CD4-positive, alpha-beta T cell (primary cell): ENCODE data around the gene OSBPL7. TPM values are rescaled to one million over a fixed set of nuclear protein-coding genes. Genes with fewer than 3 reads are reported as not detected.

ENCODE experiments used
- ATAC-seq: fragments of 200-7000 bp; cut with Tn5 transposase; one replicate; pipeline ENCODE4 v1.10.0; 2022; ENCODE audit warnings: mild to moderate bottlenecking; ENCODE audit not compliant: poor library complexity
- CTCF ChIA-PET: fragments of 350-600 bp; sonication (Branson Sonifier 250); formaldehyde crosslinking; loops from one replicate; lab custom pipeline; 2021; ENCODE audit warnings: antibody characterized with exemption, inconsistent platforms; lab: Charles Lee
- POLR2A ChIA-PET: fragments of 350-600 bp; sonication (Branson Sonifier 250); formaldehyde crosslinking; loops from one replicate; lab custom pipeline; 2021; ENCODE audit warnings: antibody characterized with exemption, inconsistent platforms; lab: Charles Lee
- DNase-seq, 14 experiments: peaks; one replicate each; pipeline ENCODE4 v3.0.0-alpha.2; 2013 to 2020; ENCODE audit warnings: mixed read lengths in 2 of 14
- H3K27ac ChIP-seq, 2 donors: one replicate each; pipeline versions ENCODE4 v1.5.1 to v1.7.0; 2013; ENCODE audit warnings: low read length in 2 of 2, low read depth in 1 of 2, mild to moderate bottlenecking in 1 of 2
- H3K27me3 ChIP-seq, 2 experiments: 1 replicate in 1 of 2; 2 replicates in 1 of 2; pipeline versions ENCODE4 v1.6.1 to v1.7.0; 2013; ENCODE audit warnings: low read length in 2 of 2, control low read depth in 1 of 2, mild to moderate bottlenecking in 1 of 2, moderate library complexity in 1 of 2; ENCODE audit not compliant: insufficient read depth in 2 of 2, control insufficient read depth in 1 of 2
- H3K36me3 ChIP-seq: one replicate; pipeline ENCODE4 v1.6.1; 2013; ENCODE audit warnings: low read length, control low read depth; ENCODE audit not compliant: insufficient read depth
- H3K4me1 ChIP-seq: one replicate; pipeline ENCODE4 v1.6.1; 2013; ENCODE audit warnings: low read length, control low read depth; ENCODE audit not compliant: insufficient read depth
- H3K4me3 ChIP-seq: one replicate; pipeline ENCODE4 v1.5.1; 2013; ENCODE audit warnings: mild to moderate bottlenecking, low read length, moderate library complexity
- H3K9me3 ChIP-seq, 2 experiments: 1 replicate in 1 of 2; 2 replicates in 1 of 2; pipeline versions ENCODE4 v1.6.1 to v1.7.0; 2013; ENCODE audit warnings: low read length in 2 of 2, mild to moderate bottlenecking in 2 of 2, control low read depth in 1 of 2, moderate library complexity in 1 of 2; ENCODE audit not compliant: control insufficient read depth in 1 of 2, insufficient read depth in 1 of 2
- H3K27ac Mint-ChIP-seq: one replicate; pipeline ENCODE4 v1.8.0; 2020; ENCODE audit warnings: mixed read lengths
- H3K27me3 Mint-ChIP-seq: one replicate; pipeline ENCODE4 v1.8.0; 2021; ENCODE audit warnings: mixed read lengths
- H3K36me3 Mint-ChIP-seq: one replicate; pipeline ENCODE4 v1.8.0; 2021; ENCODE audit warnings: low read depth, mixed read lengths
- H3K4me1 Mint-ChIP-seq: one replicate; pipeline ENCODE4 v1.8.0; 2021; ENCODE audit warnings: low read depth, mixed read lengths
- H3K4me3 Mint-ChIP-seq: one replicate; pipeline ENCODE4 v1.8.0; 2020; ENCODE audit warnings: mild to moderate bottlenecking, mixed read lengths
- H3K9me3 Mint-ChIP-seq: one replicate; pipeline ENCODE4 v1.8.0; 2020; ENCODE audit warnings: mixed read lengths
- CTCF ChIP-seq: fragments of 200-600 bp; IDR thresholded peaks from one replicate; pipeline ENCODE4 v1.8.0; 2022; ENCODE audit warnings: antibody characterized with exemption, mild to moderate bottlenecking
- intact Hi-C, 2 experiments: fragments of 100-400 bp; cut with DNase I in 1 of 2; cut with micrococcal nuclease in 1 of 2; formaldehyde crosslinking; loops; one replicate each; pipeline versions ENCODE4 v1.15.1 to v1.9.0; 2023 to 2025; cut with DNase I, micrococcal nuclease
- total RNA-seq, 174 experiments: library from RNA in 2 of 174; stranded (reverse) in 2 of 174; gene quantifications; one replicate each; pipeline ENCODE4 v1.2.3 and lab custom pipeline; 2021 to 2026

The OSBPL7 gene
- total RNA-seq, 2 experiments from 2014 or later = 30.1 to 30.8 TPM

- no peak overlapping the region for H3K27ac ChIP-seq
- CTCF ChIA-PET = interaction anchor here (1.0 kb wide), 1 partner anchor 30 kb away, joined by 3 read pairs; the partner anchor contains the start of gene SCRN2
Measured at GRCh38 chr17:47810901-47811635, 10.5 kb downstream of the OSBPL7 start.

GRCh38 chr17:47810200-47810821 lies 11.3 kb downstream of the OSBPL7 start:
- H3K4me3 Mint-ChIP-seq = no peak overlapping the region
- Histone ChIP-seq H3K4me1 (peaks cover 5% of the 10 kb centered on the region), H3K27me3 (no peaks in the 10 kb centered on the region), H3K4me3 (no peak overlapping the region), H3K9me3 (no peaks in the 10 kb centered on the region), H3K36me3 (peaks cover 79% of the 10 kb centered on the region), H3K27ac (no peak overlapping the region)
- TF ChIP-seq CTCF = no peak
- DNase-seq (peak in 4 of 14 experiments; percentile 8 to 64 (median 38)), ATAC-seq (no peak)
- no peaks in the 10 kb centered on the region for H3K27me3 Mint-ChIP-seq
- no peaks in the 10 kb centered on the region for H3K9me3 Mint-ChIP-seq
- peaks cover 76% of the 10 kb centered on the region for H3K36me3 Mint-ChIP-seq
- no peaks in the 10 kb centered on the region for H3K4me1 Mint-ChIP-seq
- intact Hi-C loops = no loop called here
- ChIA-PET CTCF (interaction anchor here (0.7 to 1.0 kb wide), 2 partner anchors 31 to 35 kb away, joined by 3 to 4 read pairs; partner anchors contain the start of gene SCRN2), POLR2A (no interaction called here)
- H3K27ac Mint-ChIP-seq = no peak overlapping the region

More at GRCh38 chr17:47810901-47811635, 10.5 kb downstream of the OSBPL7 start:
- H3K4me1 Mint-ChIP-seq = no peaks in the 10 kb centered on the region
- peaks cover 84% of the 10 kb centered on the region for H3K36me3 Mint-ChIP-seq
- no peaks in the 10 kb centered on the region for H3K9me3 Mint-ChIP-seq
- peaks cover 86% of the 10 kb centered on the region for H3K36me3 ChIP-seq
- POLR2A ChIA-PET = no interaction called here
- H3K4me3 Mint-ChIP-seq = no peak overlapping the region
- H3K9me3 ChIP-seq = no peaks in the 10 kb centered on the region
- TF ChIP-seq CTCF = no peak
- DNase-seq (peak in 1 of 14 experiments; percentile 6), ATAC-seq (no peak)
- H3K4me3 ChIP-seq = no peak overlapping the region
- H3K27ac Mint-ChIP-seq = no peak overlapping the region
- intact Hi-C loops = no loop called here
- H3K27me3 ChIP-seq = no peaks in the 10 kb centered on the region
- peaks cover 5% of the 10 kb centered on the region for H3K4me1 ChIP-seq
- no peaks in the 10 kb centered on the region for H3K27me3 Mint-ChIP-seq

- Histone ChIP-seq H3K4me3 (no peak overlapping the region), H3K27me3 (no peaks in the 10 kb centered on the region), H3K4me1 (peaks cover 5% of the 10 kb centered on the region), H3K27ac (no peak overlapping the region), H3K9me3 (no peaks in the 10 kb centered on the region), H3K36me3 (peaks cover 66% of the 10 kb centered on the region)
- intact Hi-C loops = no loop called here
- POLR2A ChIA-PET = no interaction called here
- ATAC-seq = no peak
- peak in 1 of 14 experiments; percentile 14 for DNase-seq
- CTCF ChIA-PET = no interaction called here
- Mint-ChIP-seq H3K27me3 (no peaks in the 10 kb centered on the region), H3K27ac (no peak overlapping the region), H3K4me1 (no peaks in the 10 kb centered on the region), H3K4me3 (no peak overlapping the region), H3K9me3 (no peaks in the 10 kb centered on the region), H3K36me3 (peaks cover 67% of the 10 kb centered on the region)
- no peak for TF ChIP-seq CTCF
Measured at GRCh38 chr17:47808830-47809480, 12.6 kb downstream of the OSBPL7 start.
